Bronchial epithelial cell (primary cell): ENCODE results near the gene REEP1. TPM values are rescaled to one million over a fixed set of nuclear protein-coding genes. Genes with fewer than 3 reads are reported as not detected.

Experiments
- DNase-seq: peaks from one replicate; pipeline ENCODE4 v3.0.0-alpha.2; 2010; ENCODE audit warnings: low read depth
- FAIRE-seq: peaks from 2 replicates; lab custom pipeline; 2011; peaks lifted over from hg19 to GRCh38; lab: Jason Lieb, UNC
- H3K27me3 ChIP-seq: 2 replicates; pipeline ENCODE4 v1.5.1; 2011; ENCODE audit warnings: low read length; ENCODE audit not compliant: control insufficient read depth, insufficient read depth
- H3K36me3 ChIP-seq: 2 replicates; pipeline ENCODE4 v1.5.1; 2011; ENCODE audit warnings: low read length; ENCODE audit not compliant: control insufficient read depth, insufficient read depth
- H3K4me3 ChIP-seq: 2 replicates; pipeline ENCODE4 v1.5.1; 2011; ENCODE audit warnings: mild to moderate bottlenecking, low read depth, low read length, control low read depth
- total RNA-seq: library from RNA; depleted of rRNA; stranded (reverse); fragments of >200 nt; gene quantifications from 2 replicates; pipeline ENCODE4 v1.2.1, GENCODE V29; 2014
- TF ChIP-seq, protein P1 (sequence below): IDR thresholded peaks from 2 replicates; pipeline ENCODE4 v1.5.1; 2011; ENCODE audit warnings: mild to moderate bottlenecking, moderate library complexity, low read length, control low read depth, inconsistent platforms; ENCODE audit not compliant: insufficient read depth, severe bottlenecking

REEP1 gene
- total RNA-seq, 1 donor from 2014 or later: under 0.01 TPM

DNA sequence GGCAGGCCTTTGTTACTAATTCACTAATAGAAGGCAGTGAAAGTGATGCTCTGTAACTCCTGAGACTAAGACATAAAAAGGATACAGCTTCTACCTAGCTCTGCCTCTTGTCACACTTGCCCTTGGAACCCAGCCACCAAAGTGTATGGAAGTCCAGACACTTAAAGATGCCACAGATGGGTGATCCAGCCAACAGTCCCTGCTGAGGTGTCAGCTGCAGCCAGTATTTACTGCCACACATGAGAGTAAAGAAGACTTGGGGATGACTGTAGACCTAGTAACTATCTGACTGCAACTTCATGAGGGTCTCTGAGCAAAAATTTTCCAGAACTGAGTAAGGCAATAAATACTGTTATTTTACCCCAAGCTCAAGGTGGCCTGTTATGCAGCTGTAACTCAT is 151.0 kb downstream of the REEP1 start:
- Histone ChIP-seq H3K4me3 (no peak overlapping the region), H3K36me3 (peaks cover 3% of the 10 kb centered on the region), H3K27me3 (no peaks in the 10 kb centered on the region)
- DNase-seq (no peak), FAIRE-seq (no peak)
- TF ChIP-seq, protein P1, sequence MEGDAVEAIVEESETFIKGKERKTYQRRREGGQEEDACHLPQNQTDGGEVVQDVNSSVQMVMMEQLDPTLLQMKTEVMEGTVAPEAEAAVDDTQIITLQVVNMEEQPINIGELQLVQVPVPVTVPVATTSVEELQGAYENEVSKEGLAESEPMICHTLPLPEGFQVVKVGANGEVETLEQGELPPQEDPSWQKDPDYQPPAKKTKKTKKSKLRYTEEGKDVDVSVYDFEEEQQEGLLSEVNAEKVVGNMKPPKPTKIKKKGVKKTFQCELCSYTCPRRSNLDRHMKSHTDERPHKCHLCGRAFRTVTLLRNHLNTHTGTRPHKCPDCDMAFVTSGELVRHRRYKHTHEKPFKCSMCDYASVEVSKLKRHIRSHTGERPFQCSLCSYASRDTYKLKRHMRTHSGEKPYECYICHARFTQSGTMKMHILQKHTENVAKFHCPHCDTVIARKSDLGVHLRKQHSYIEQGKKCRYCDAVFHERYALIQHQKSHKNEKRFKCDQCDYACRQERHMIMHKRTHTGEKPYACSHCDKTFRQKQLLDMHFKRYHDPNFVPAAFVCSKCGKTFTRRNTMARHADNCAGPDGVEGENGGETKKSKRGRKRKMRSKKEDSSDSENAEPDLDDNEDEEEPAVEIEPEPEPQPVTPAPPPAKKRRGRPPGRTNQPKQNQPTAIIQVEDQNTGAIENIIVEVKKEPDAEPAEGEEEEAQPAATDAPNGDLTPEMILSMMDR: no peak

DNA sequence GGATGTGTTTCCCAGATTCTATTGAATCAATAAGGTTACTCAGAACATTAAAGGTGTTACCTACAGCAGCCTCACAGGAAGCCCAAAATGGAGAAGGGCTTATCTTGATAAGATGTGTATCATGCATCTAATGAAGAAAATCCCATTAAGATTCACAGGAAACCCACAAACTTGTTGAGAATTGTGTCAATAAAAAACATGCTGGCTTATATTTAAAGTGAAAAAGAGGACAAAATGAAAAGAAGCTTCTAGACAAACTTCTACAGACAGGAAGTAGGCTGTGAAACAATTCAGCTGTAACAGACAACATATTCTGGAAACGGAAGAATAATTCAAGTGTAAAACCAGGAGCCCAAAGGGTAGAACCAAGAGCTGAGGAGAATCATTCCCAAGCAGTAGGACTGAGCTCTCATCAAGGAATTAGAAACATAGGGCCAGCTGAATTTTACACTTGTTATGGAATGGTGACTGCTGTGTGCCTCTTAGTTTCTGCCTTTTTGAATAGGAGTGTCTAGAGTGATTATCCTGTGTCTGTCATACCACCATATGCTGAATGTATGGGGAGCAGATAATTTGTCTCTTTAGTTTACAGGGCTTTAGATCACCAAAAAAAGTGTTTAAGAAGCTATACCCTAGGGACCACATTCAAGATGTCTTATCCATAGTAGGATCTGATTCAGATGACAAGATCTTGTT is 151.8 kb downstream of the REEP1 start:
- TF ChIP-seq, protein P1: no peak
- Histone ChIP-seq H3K27me3 (no peaks in the 10 kb centered on the region), H3K36me3 (peaks cover 4% of the 10 kb centered on the region), H3K4me3 (no peak overlapping the region)
- no peak for FAIRE-seq
- no peak for DNase-seq

DNA sequence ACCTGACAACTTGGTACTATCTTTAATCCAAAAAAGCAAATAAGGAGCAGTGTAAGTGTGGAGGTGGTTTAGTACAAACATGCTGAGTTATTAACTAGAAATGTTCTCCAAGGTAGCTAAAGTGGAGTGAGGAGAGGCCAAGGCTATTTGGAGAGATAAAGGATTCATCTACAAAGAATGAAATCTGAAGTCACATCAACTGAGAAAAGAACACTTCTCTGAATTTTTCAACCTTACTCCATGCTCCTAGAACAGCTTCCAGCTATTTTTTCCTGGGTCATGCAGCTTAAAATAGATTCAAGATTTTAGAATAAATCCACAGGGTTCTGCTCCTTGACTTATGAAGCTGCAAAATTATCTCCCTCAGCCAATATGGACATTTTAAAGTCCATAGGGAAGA is 160.8 kb downstream of the REEP1 start:
- FAIRE-seq (no peak), DNase-seq (no peak)
- Histone ChIP-seq H3K4me3 (no peak overlapping the region), H3K36me3 (peaks cover 7% of the 10 kb centered on the region), H3K27me3 (no peaks in the 10 kb centered on the region)
- TF ChIP-seq, protein P1: no peak

DNA sequence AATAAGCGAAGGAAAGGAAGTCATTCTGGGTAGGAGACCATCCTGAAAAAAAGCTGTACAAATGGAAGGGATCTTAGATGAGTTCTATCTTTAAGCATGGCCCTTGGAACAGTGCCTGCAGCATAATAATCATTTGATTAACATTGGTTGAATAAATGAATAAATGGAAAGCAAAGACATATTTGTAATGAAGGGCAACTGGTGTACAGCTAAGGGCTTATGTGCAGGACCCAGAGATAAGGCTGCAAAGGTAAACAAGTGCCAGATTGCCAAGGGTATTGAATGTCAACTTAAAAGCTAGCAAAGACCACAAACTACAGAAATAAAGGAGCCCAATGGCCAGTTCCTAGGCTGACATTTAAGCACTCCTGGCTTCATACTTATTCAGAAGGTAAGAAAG is 161.6 kb downstream of the REEP1 start:
- no peak for FAIRE-seq
- no peaks in the 10 kb centered on the region for H3K27me3 ChIP-seq
- peaks cover 5% of the 10 kb centered on the region for H3K36me3 ChIP-seq
- TF ChIP-seq, protein P1: no peak
- no peak for DNase-seq
- no peak overlapping the region for H3K4me3 ChIP-seq

DNA sequence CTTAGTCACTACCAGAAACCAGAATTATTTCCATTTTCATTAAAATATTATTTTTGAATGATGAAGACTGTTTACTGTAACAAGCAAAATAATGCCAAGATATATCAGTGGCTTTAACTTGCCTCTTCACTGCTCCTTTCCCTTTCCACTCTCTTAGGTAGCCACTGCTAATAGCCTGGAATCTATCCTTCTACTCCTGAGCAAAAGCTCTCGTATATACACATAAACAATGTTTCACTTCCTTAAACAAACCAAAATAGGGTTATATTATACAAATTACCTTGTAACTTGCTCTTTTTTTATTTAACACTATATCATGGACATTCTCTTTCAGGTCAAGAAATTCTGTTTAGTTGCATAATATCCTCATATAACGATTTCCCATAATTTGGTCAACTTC is 163.0 kb downstream of the REEP1 start:
- peaks cover 2% of the 10 kb centered on the region for H3K36me3 ChIP-seq
- TF ChIP-seq, protein P1: no peak

DNA sequence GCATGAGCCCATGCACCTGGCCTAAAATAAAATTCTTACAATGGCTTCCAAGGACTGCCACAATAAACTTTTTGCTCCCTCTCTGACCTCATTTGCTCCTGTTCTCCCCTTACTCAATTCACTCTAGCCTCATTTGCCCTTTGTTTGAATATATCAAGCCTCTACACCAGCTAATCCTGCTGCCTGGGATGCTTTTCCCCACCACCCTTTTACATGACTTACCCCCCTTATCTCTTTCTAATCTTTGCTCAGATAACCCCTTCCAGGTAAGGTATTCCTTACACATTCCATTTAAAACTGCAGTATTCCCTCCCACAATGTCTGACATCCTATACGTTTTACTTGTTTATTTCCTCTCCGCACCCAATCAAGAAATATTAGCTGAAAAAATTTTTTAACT is 164.8 kb downstream of the REEP1 start:
- no peak for DNase-seq
- Histone ChIP-seq H3K4me3 (no peak overlapping the region), H3K27me3 (no peaks in the 10 kb centered on the region), H3K36me3 (peaks cover 4% of the 10 kb centered on the region)
- FAIRE-seq: no peak
- TF ChIP-seq, protein P1: no peak

More for the DNA sequence above, 163.0 kb downstream of the REEP1 start:
- Histone ChIP-seq H3K4me3 (no peak overlapping the region), H3K27me3 (no peaks in the 10 kb centered on the region)
- FAIRE-seq: no peak
- DNase-seq: no peak
